GM12878 (cell line): ENCODE measurements around the gene CBX2. TPM values are rescaled to one million over a fixed set of nuclear protein-coding genes. Genes with fewer than 3 reads are reported as not detected.

Experiments used
- HDGF ChIP-seq: fragments of 450-650 bp; IDR thresholded peaks from 2 replicates; pipeline ENCODE4 v1.6.1; 2016; ENCODE audit warnings: antibody characterized with exemption
- KAT2A ChIP-seq: conservative IDR thresholded peaks from 2 replicates; pipeline ENCODE4 v1.6.1; 2011; ENCODE audit warnings: low read depth, low read length; ENCODE audit not compliant: control insufficient read depth
- MAX ChIP-seq: IDR thresholded peaks from 2 replicates; pipeline ENCODE4 v1.6.1; 2012; ENCODE audit warnings: low read depth, low read length, improper control_type of control experiment
- POLR2AphosphoS2 ChIP-seq: IDR thresholded peaks from 2 replicates; pipeline ENCODE4 v1.6.1; 2011; ENCODE audit warnings: low read depth, mild to moderate bottlenecking, low read length, improper control_type of control experiment, moderate library complexity
- RUNX3 ChIP-seq: IDR thresholded peaks from 2 replicates; pipeline ENCODE4 v1.6.1; 2012; ENCODE audit warnings: low read length, inconsistent platforms
- SREBF1 ChIP-seq: IDR thresholded peaks from 2 replicates; pipeline ENCODE4 v1.6.1; 2012; ENCODE audit warnings: mild to moderate bottlenecking, low read length
- TARDBP ChIP-seq: IDR thresholded peaks from 2 replicates; pipeline ENCODE4 v1.6.1; 2016; ENCODE audit warnings: borderline replicate concordance
- ZBED1 ChIP-seq: IDR thresholded peaks from 2 replicates; pipeline ENCODE4 v1.6.1; 2016; ENCODE audit warnings: borderline replicate concordance
- ZNF592 ChIP-seq: fragments of 450-650 bp; IDR thresholded peaks from 2 replicates; pipeline ENCODE4 v1.6.1; 2017; ENCODE audit warnings: mild to moderate bottlenecking, moderate library complexity
- polyA plus RNA-seq, 11 experiments: library from polyadenylated mRNA; depleted of rRNA in 4 of 11; unstranded in 6 of 11; stranded (reverse) in 5 of 11; fragments of >200 nt; fragmentation: Nextera tagmentation in 4 of 11; fragmentation: Illumina TruSeq in 1 of 11; extraction: Ambion mirVana in 4 of 11; extraction: Trizol in 1 of 11; gene quantifications; 1 replicate in 1 of 11; 2 replicates in 10 of 11; pipeline versions ENCODE4 v1.2.1 to v1.2.3, GENCODE V29; 2011 to 2016; ENCODE audit warnings: inconsistent platforms in 2 of 11, missing spikeins in 2 of 11, low read depth in 1 of 11
- total RNA-seq, 4 experiments: library from RNA; depleted of rRNA in 3 of 4; stranded (reverse); fragments of >200 nt in 3 of 4; fragmentation: Illumina TruSeq in 1 of 4; extraction: Trizol in 1 of 4; gene quantifications; 2 replicates each; pipeline versions ENCODE4 v1.2.1 to v1.2.3, GENCODE V29; 2013 to 2021

Gene CBX2
- total and polyA plus RNA-seq, 10 of the 15 experiments (the other 5 are each of a cell fraction or from before 2014, with no cell fraction given): 0.35 to 7.5 (median 4.2) TPM

DNA sequence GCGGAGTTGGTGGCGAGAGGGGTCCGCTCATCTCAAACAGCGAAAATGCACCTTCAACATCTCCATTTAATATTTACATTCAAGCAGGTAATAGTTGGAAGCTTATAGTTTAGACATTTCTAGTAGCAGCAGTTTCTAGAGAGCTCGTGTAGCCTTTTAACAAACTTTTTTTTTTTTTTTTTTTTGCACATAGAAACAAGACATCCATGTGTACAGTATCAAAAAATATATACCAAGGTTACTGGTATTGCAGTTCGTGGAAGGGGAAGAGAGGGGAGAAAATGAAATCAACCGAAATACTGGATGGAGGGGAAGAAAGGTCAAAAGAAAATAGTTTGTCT is 55.1 kb downstream of the CBX2 start (continued):
- TF ChIP-seq MAX (no peak), RUNX3 (no peak), ZNF592 (no peak), SREBF1 (no peak), KAT2A (no peak), POLR2AphosphoS2 (no peak), HDGF (no peak), ZBED1 (no peak), TARDBP (no peak)
